ENCODE measurements around the gene RNF10.

- TF ChIP-seq CTCF (IDR thresholded peaks at IDR 0.05), result no peak
- no peak for TF ChIP-seq POLR2A (IDR thresholded peaks at IDR 0.05)
These were observed 38.9 kb upstream of the RNF10 start for GRCh38 chr12:120495186-120495730.
